Right lobe of liver (tissue), 6 donors: ENCODE results near the gene BCAS2. TPM values are rescaled to one million over a fixed set of nuclear protein-coding genes. Genes with fewer than 3 reads are reported as not detected.

ENCODE experiments used
- ATAC-seq, 4 donors: fragments of 200-7000 bp; cut with Tn5 transposase; one replicate each; pipeline ENCODE4 v1.9.1; 2020; ENCODE audit warnings: mild to moderate bottlenecking in 4 of 4, moderate library complexity in 4 of 4
- DNase-seq, 3 donors: peaks; one replicate each; pipeline ENCODE4 v3.0.0-alpha.2; 2020
- H3K27ac ChIP-seq, 3 donors: fragments of 200-600 bp; one replicate each; pipeline ENCODE4 v1.8.0; 2022
- H3K27me3 ChIP-seq, 2 donors: fragments of 200-600 bp; one replicate each; pipeline ENCODE4 v1.8.0; 2022
- H3K36me3 ChIP-seq, 4 donors: fragments of 200-600 bp; sonication (generic) in 1 of 4; one replicate each; pipeline versions ENCODE4 v1.5.1 to v1.8.0; 2017 to 2022; ENCODE audit warnings: control low read depth in 1 of 4
- H3K4me1 ChIP-seq, 4 donors: fragments of 200-600 bp; sonication (generic) in 1 of 4; one replicate each; pipeline versions ENCODE4 v1.5.1 to v1.8.0; 2017 to 2022; ENCODE audit warnings: control low read depth in 1 of 4
- H3K4me3 ChIP-seq, 3 donors: fragments of 200-600 bp; one replicate each; pipeline ENCODE4 v1.8.0; 2022
- H3K9me3 ChIP-seq, 4 donors: fragments of 200-600 bp; sonication (generic) in 1 of 4; one replicate each; pipeline versions ENCODE4 v1.5.1 to v1.8.0; 2017 to 2022; ENCODE audit warnings: control low read depth in 1 of 4
- CTCF ChIP-seq, 4 donors: fragments of 200-600 bp in 3 of 4; fragments of 450-650 bp in 1 of 4; IDR thresholded peaks; one replicate each; pipeline versions ENCODE4 v1.5.1 to v1.8.0; 2016 to 2022; ENCODE audit warnings: antibody characterized with exemption in 4 of 4, mild to moderate bottlenecking in 2 of 4
- POLR2A ChIP-seq: fragments of 450-650 bp; IDR thresholded peaks from one replicate; pipeline ENCODE4 v1.6.1; 2017; ENCODE audit warnings: antibody characterized with exemption, mild to moderate bottlenecking
- WGBS: methylation state at CpG from one replicate; pipeline ENCODE4 v1.1.6; 2018; ENCODE audit warnings: low coverage, low lambda C conversion rate; ENCODE audit not compliant: insufficient coverage; ENCODE audit errors: missing lambda C conversion rate; 5-methylcytosine and 5-hydroxymethylcytosine counted together
- intact Hi-C, 2 donors: fragments of 100-400 bp; cut with DNase I; formaldehyde crosslinking; loops; one replicate each; pipeline versions ENCODE4 v1.11.2 to v1.14.1; 2022
- total RNA-seq, 6 experiments: library from RNA; depleted of rRNA in 2 of 6; stranded (reverse); fragments of >200 nt in 2 of 6; fragmentation: NEBNext Ultra II Directional in 3 of 6; extraction: Animal tissue kit (Norgen Biotek cat#: 25700) in 3 of 6; gene quantifications; one replicate each; pipeline versions ENCODE4 v1.1.0 to v1.2.4, GENCODE V29; 2016 to 2023
- donor health status: DM: no; HTN: yes; CAD: no.
- donor health status: DM: no; HTN: no; CAD: no.
- donor health status: DM: no; HTN: no; CAD: no.
- donor health status: DM: no; HTN: yes; CAD: no.
- donor health status: DM: no; HTN: yes; CAD: no.

The BCAS2 gene
- total RNA-seq, 6 experiments from 2014 or later, result 16.4 to 32.0 (median 22.6) TPM

GRCh38 chr1:114588196-114588689, 6.8 kb upstream of the BCAS2 start:
- ATAC-seq, result peak; percentile 75 to 88 (median 80)
- H3K27me3 ChIP-seq, result no peaks in the 10 kb centered on the region
- 16% methylated on average over 2 of the region's 2 CpGs for WGBS
- H3K9me3 ChIP-seq, result no peaks in the 10 kb centered on the region
- DNase-seq, result no peak
- peaks cover 0 to 21% (median 8%) of the 10 kb centered on the region in 4 donors for H3K4me1 ChIP-seq
- intact Hi-C loops, result no loop called here
- TF ChIP-seq POLR2A, result peak; percentile 34
- TF ChIP-seq CTCF (IDR thresholded peaks at IDR 0.05), result no peak
- H3K27ac ChIP-seq, result peak overlapping the region; percentile 74 to 89 (median 87)
- H3K36me3 ChIP-seq, result peaks cover 0 to 2% (median 0%) of the 10 kb centered on the region in 4 donors
- peak overlapping the region; percentile 6 to 37 (median 37) for H3K4me3 ChIP-seq

GRCh38 chr1:114587203-114587991, 6.0 kb upstream of the BCAS2 start:
- no peaks in the 10 kb centered on the region for H3K9me3 ChIP-seq
- H3K27me3 ChIP-seq, result no peaks in the 10 kb centered on the region
- H3K36me3 ChIP-seq, result no peaks in the 10 kb centered on the region
- ATAC-seq, result peak; percentile 57 to 80 (median 74)
- 47% methylated on average over 15 of the region's 16 CpGs for WGBS
- peak in 1 of 3 donors; percentile 52 for DNase-seq
- H3K4me3 ChIP-seq, result peak overlapping the region; percentile 12 to 37 (median 37)
- H3K27ac ChIP-seq, result peak overlapping the region; percentile 74 to 89 (median 87)
- intact Hi-C loops, result no loop called here
- peaks cover 0 to 21% (median 8%) of the 10 kb centered on the region in 4 donors for H3K4me1 ChIP-seq
- TF ChIP-seq POLR2A, result peak; percentile 11
- no peak for TF ChIP-seq CTCF (IDR thresholded peaks at IDR 0.05)

GRCh38 chr1:114586513-114587047, 5.2 kb upstream of the BCAS2 start:
- Histone ChIP-seq H3K9me3 (no peaks in the 10 kb centered on the region), H3K27me3 (no peaks in the 10 kb centered on the region), H3K4me1 (peaks cover 0 to 25% (median 10%) of the 10 kb centered on the region in 4 donors), H3K36me3 (no peaks in the 10 kb centered on the region), H3K4me3 (peak overlapping the region; percentile 12 to 37 (median 37)), H3K27ac (peak overlapping the region; percentile 74 to 89 (median 87))
- intact Hi-C loops, result no loop called here
- ATAC-seq (no peak), DNase-seq (no peak)
- WGBS, result 95% methylated on average over 4 of the region's 5 CpGs
- TF ChIP-seq POLR2A (no peak), CTCF (IDR thresholded peaks at IDR 0.05) (no peak)

GRCh38 chr1:114585231-114585630, 3.8 kb upstream of the BCAS2 start:
- no peak for ATAC-seq
- intact Hi-C loops, result no loop called here

More at GRCh38 chr1:114585231-114585630, 3.8 kb upstream of the BCAS2 start:
- H3K27ac ChIP-seq, result no peak overlapping the region
- H3K4me3 ChIP-seq, result no peak overlapping the region
- no peaks in the 10 kb centered on the region for H3K36me3 ChIP-seq
- WGBS, result 80% methylated on average over 1 of the region's 1 CpG
- H3K4me1 ChIP-seq, result peaks cover 0 to 31% (median 10%) of the 10 kb centered on the region in 4 donors
- DNase-seq, result no peak
- no peaks in the 10 kb centered on the region for H3K27me3 ChIP-seq
- H3K9me3 ChIP-seq, result no peaks in the 10 kb centered on the region
- TF ChIP-seq CTCF (IDR thresholded peaks at IDR 0.05) (no peak), POLR2A (no peak)
